ENCODE measurements around the gene TSHZ2.

The TSHZ2 gene

GRCh38 chr20:53098621-53099020 lies 126.5 kb downstream of the TSHZ2 start:
- no peak for TF ChIP-seq CTCF (IDR thresholded peaks at IDR 0.05; ENCODE audit: low read depth, low read length, missing control alignments)
- DNase-seq (ENCODE audit: low read depth) = no peak
- no peak overlapping the region for H3K4me3 ChIP-seq (ENCODE audit: low read depth, low read length)

GRCh38 chr20:53099856-53100255 lies 127.7 kb downstream of the TSHZ2 start:
- no peak for TF ChIP-seq CTCF (IDR thresholded peaks at IDR 0.05; ENCODE audit: low read depth, low read length, missing control alignments)
- no peak overlapping the region for H3K4me3 ChIP-seq (ENCODE audit: low read depth, low read length)
- no peak for DNase-seq (ENCODE audit: low read depth)

GRCh38 chr20:53100476-53100911 lies 128.3 kb downstream of the TSHZ2 start:
- TF ChIP-seq CTCF (IDR thresholded peaks at IDR 0.05; ENCODE audit: low read depth, low read length, missing control alignments) = no peak
- DNase-seq (ENCODE audit: low read depth) = no peak
- no peak overlapping the region for H3K4me3 ChIP-seq (ENCODE audit: low read depth, low read length)

GRCh38 chr20:53101992-53102760 lies 130.0 kb downstream of the TSHZ2 start:
- no peak for TF ChIP-seq CTCF (IDR thresholded peaks at IDR 0.05; ENCODE audit: low read depth, low read length, missing control alignments)
- no peak for DNase-seq (ENCODE audit: low read depth)
- H3K4me3 ChIP-seq (ENCODE audit: low read depth, low read length) = no peak overlapping the region

- DNase-seq (ENCODE audit: low read depth) = no peak
- H3K4me3 ChIP-seq (ENCODE audit: low read depth, low read length) = no peak overlapping the region
- no peak for TF ChIP-seq CTCF (IDR thresholded peaks at IDR 0.05; ENCODE audit: low read depth, low read length, missing control alignments)
Measured at GRCh38 chr20:53103124-53103523, 131.0 kb downstream of the TSHZ2 start.

- no peak for DNase-seq (ENCODE audit: low read depth)
- no peak overlapping the region for H3K4me3 ChIP-seq (ENCODE audit: low read depth, low read length)
- no peak for TF ChIP-seq CTCF (IDR thresholded peaks at IDR 0.05; ENCODE audit: low read depth, low read length, missing control alignments)
Measured at GRCh38 chr20:53104884-53105283, 132.7 kb downstream of the TSHZ2 start.

GRCh38 chr20:53116733-53117132 lies 144.6 kb downstream of the TSHZ2 start:
- no peak for TF ChIP-seq CTCF (IDR thresholded peaks at IDR 0.05; ENCODE audit: low read depth, low read length, missing control alignments)
- H3K4me3 ChIP-seq (ENCODE audit: low read depth, low read length) = no peak overlapping the region
- DNase-seq (ENCODE audit: low read depth) = no peak

All from GM12864 (cell line).